ENCODE results near the gene SLC10A3.

DNA sequence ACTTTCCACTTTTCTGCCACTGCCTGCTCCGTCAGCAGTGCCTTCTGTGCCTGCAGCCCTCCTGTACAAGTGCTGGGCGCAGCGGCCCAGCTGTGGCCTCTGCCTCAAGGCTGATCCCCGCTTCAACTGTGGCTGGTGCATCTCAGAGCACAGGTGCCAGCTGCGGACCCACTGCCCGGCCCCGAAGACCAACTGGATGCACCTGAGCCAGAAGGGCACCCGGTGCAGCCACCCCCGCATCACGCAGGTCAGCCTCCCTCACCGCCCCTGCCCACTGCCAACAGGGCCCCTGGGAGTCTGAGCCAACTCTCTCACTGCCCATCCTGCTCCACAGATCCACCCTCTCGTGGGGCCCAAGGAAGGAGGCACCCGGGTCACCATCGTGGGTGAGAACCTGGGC is 24.8 kb downstream of the SLC10A3 start:
- TF ChIP-seq NKRF (conservative IDR thresholded peaks at IDR 0.05), result no peak
- no peak for TF ChIP-seq GABPA (IDR thresholded peaks at IDR 0.05; ENCODE audit: low read depth)
- TF ChIP-seq ZNF24 (IDR thresholded peaks at IDR 0.05), result no peak
- TF ChIP-seq CTCF (IDR thresholded peaks at IDR 0.05 in 2 of 3, conservative IDR thresholded peaks at IDR 0.05 in 1 of 3; ENCODE audit: control insufficient read depth in 2 of 3, extremely low read depth in 1 of 3, insufficient read depth in 1 of 3, low read depth in 3 of 3, low read length in 3 of 3), result no peak
- no peak for TF ChIP-seq ZBED1 (IDR thresholded peaks at IDR 0.05; ENCODE audit: borderline replicate concordance)
- TF ChIP-seq MYC (IDR thresholded peaks at IDR 0.05; ENCODE audit: insufficient read depth, insufficient read length, insufficient replicate concordance, low read length, severe bottlenecking), result no peak
- no peak for TF ChIP-seq CHD2 (IDR thresholded peaks at IDR 0.05; ENCODE audit: borderline replicate concordance, low read depth, low read length)
- TF ChIP-seq MEF2A (IDR thresholded peaks at IDR 0.05; ENCODE audit: insufficient read depth, low read depth, low read length), result no peak
- no peak for TF ChIP-seq EZH2 (IDR thresholded peaks at IDR 0.05; ENCODE audit: borderline replicate concordance, control insufficient read depth, low read depth, low read length)
- no peak for TF ChIP-seq CEBPZ (IDR thresholded peaks at IDR 0.05; ENCODE audit: low read depth, low read length)

Data from GM12878 (cell line).